PC-9 (cell line): Measurements from ENCODE around the gene CYB561. TPM values are rescaled to one million over a fixed set of nuclear protein-coding genes. Genes with fewer than 3 reads are reported as not detected.

Source experiments
- BruUV-seq: library from RNA; stranded (reverse); fragments of 400-500 nt; replicated peaks from 2 replicates; lab custom pipeline; 2021; lab: Mats Ljungman, UMichigan
- CTCF ChIA-PET: fragments of 300-600 bp; sonication (Branson Sonifier 250); formaldehyde crosslinking; loops from one replicate; lab custom pipeline; 2022; ENCODE audit warnings: antibody characterized with exemption; lab: Charles Lee
- POLR2A ChIA-PET: fragments of 300-600 bp; sonication (Branson Sonifier 250); formaldehyde crosslinking; loops from one replicate; lab custom pipeline; 2022; ENCODE audit warnings: antibody characterized with exemption; ENCODE audit not compliant: unreplicated experiment; lab: Charles Lee
- DNase-seq, 2 experiments: peaks; one replicate each; pipeline versions ENCODE4 v3.0.0 to v3.0.0-alpha.2; 2015 to 2022; ENCODE audit warnings: mixed read lengths in 1 of 2
- H2AFZ ChIP-seq: fragments of 200-600 bp; sonication (generic); 2 replicates; pipeline ENCODE4 v1.8.1; 2017; ENCODE audit warnings: antibody characterized with exemption
- H3F3A ChIP-seq: fragments of 200-600 bp; sonication (generic); 2 replicates; pipeline ENCODE4 v1.8.1; 2017; ENCODE audit warnings: antibody characterized with exemption, mild to moderate bottlenecking, low read depth; ENCODE audit not compliant: insufficient read depth
- H3K27ac ChIP-seq: fragments of 200-600 bp; sonication (generic); 2 replicates; pipeline ENCODE4 v1.6.1; 2016; ENCODE audit warnings: mixed run types
- H3K27me3 ChIP-seq: fragments of 200-600 bp; sonication (generic); 2 replicates; pipeline ENCODE4 v1.6.1; 2016; ENCODE audit warnings: low read depth, mixed run types; ENCODE audit not compliant: insufficient read depth
- H3K36me3 ChIP-seq: fragments of 200-600 bp; sonication (generic); 2 replicates; pipeline ENCODE4 v1.6.1; 2016; ENCODE audit warnings: low read depth, mixed run types
- H3K4me1 ChIP-seq: fragments of 200-600 bp; sonication (generic); replicated peaks from 2 replicates; pipeline ENCODE4 v1.6.1; 2016; ENCODE audit warnings: mixed run types; ENCODE audit not compliant: insufficient read depth
- H3K4me2 ChIP-seq: fragments of 200-600 bp; sonication (generic); 2 replicates; pipeline ENCODE4 v1.6.1; 2017; ENCODE audit warnings: mixed run types
- H3K4me3 ChIP-seq: fragments of 200-600 bp; sonication (generic); 2 replicates; pipeline ENCODE4 v1.6.1; 2016; ENCODE audit warnings: mixed run types
- H3K79me2 ChIP-seq: fragments of 200-600 bp; sonication (generic); 2 replicates; pipeline ENCODE4 v1.6.1; 2017; ENCODE audit warnings: low read depth, mixed run types
- H3K9me2 ChIP-seq: fragments of 200-600 bp; sonication (generic); 2 replicates; pipeline ENCODE4 v1.8.1; 2017; ENCODE audit warnings: mild to moderate bottlenecking; ENCODE audit not compliant: insufficient read depth
- H3K9me3 ChIP-seq: fragments of 200-600 bp; sonication (generic); 2 replicates; pipeline ENCODE4 v1.8.1; 2016; ENCODE audit warnings: low read depth; ENCODE audit not compliant: insufficient read depth
- H4K20me1 ChIP-seq: fragments of 200-600 bp; sonication (generic); 2 replicates; pipeline ENCODE4 v1.8.1; 2017; ENCODE audit not compliant: insufficient read depth
- EZH2 ChIP-seq: fragments of 200-600 bp; sonication (generic); IDR thresholded peaks from 2 replicates; pipeline ENCODE4 v1.8.0; 2017; ENCODE audit warnings: antibody characterized with exemption, low read depth
- intact Hi-C: fragments of 100-400 bp; cut with micrococcal nuclease; formaldehyde crosslinking; loops from one replicate; pipeline ENCODE4 v1.10.0; 2022; ENCODE audit not compliant: unreplicated experiment
- total RNA-seq: library from RNA; stranded (reverse); gene quantifications from 2 replicates; pipeline ENCODE4 v1.2.3, GENCODE V29; 2021
- TF ChIP-seq, protein P1 (sequence below): fragments of 200-600 bp; sonication (generic); conservative IDR thresholded peaks from 2 replicates; pipeline ENCODE4 v1.6.1; 2017; ENCODE audit warnings: mixed run types, antibody characterized with exemption, mild to moderate bottlenecking, moderate library complexity

The CYB561 gene
- total RNA-seq, 1 experiment from 2014 or later: 71.6 TPM

DNA sequence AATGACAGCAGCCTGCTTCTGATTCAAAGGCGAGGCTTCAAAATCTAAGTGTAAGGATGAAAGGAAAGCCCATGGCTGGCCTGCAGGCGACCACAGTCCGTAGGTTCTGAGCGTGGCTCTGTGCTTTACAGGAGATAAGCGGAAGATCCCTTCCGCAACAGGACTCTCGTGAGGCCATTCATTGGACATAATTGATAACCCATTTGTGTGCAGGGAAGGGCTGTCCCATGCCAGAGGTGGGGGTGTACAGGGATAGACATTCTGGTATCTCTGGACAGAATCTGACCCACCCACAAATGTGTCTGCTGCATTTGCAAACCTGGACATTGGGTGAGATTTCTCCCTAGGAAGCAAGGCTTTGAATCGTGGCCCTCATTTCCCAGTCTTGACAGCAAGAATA is 4.0 kb downstream of the CYB561 start:
- BruUV-seq: no TSS peak
- Histone ChIP-seq H3K4me2 (no peak overlapping the region), H3K27ac (no peak overlapping the region), H3K36me3 (no peaks in the 10 kb centered on the region), H2AFZ (no peak overlapping the region), H3F3A (peaks cover 14% of the 10 kb centered on the region; the same call in 1 of the 2 replicates), H3K27me3 (no peaks in the 10 kb centered on the region), H3K9me3 (no peaks in the 10 kb centered on the region), H3K4me1 (peaks cover 11% of the 10 kb centered on the region), H3K79me2 (peaks cover 50% of the 10 kb centered on the region), H3K4me3 (no peak overlapping the region), H4K20me1 (peaks cover 11% of the 10 kb centered on the region; the same call in 1 of the 2 replicates), H3K9me2 (no peaks in the 10 kb centered on the region)
- CTCF ChIA-PET: interaction anchor here (1.1 kb wide), 1 partner anchor 37 kb away, joined by 3 read pairs; no protein-coding TSS in a partner anchor
- POLR2A ChIA-PET: interaction anchor here (0.6 kb wide), 1 partner anchor 36 kb away, joined by 4 read pairs; no protein-coding TSS in a partner anchor
- intact Hi-C loops: no loop called here
- DNase-seq: no peak
- TF ChIP-seq, protein P1, sequence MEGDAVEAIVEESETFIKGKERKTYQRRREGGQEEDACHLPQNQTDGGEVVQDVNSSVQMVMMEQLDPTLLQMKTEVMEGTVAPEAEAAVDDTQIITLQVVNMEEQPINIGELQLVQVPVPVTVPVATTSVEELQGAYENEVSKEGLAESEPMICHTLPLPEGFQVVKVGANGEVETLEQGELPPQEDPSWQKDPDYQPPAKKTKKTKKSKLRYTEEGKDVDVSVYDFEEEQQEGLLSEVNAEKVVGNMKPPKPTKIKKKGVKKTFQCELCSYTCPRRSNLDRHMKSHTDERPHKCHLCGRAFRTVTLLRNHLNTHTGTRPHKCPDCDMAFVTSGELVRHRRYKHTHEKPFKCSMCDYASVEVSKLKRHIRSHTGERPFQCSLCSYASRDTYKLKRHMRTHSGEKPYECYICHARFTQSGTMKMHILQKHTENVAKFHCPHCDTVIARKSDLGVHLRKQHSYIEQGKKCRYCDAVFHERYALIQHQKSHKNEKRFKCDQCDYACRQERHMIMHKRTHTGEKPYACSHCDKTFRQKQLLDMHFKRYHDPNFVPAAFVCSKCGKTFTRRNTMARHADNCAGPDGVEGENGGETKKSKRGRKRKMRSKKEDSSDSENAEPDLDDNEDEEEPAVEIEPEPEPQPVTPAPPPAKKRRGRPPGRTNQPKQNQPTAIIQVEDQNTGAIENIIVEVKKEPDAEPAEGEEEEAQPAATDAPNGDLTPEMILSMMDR: no peak
- no peak for TF ChIP-seq EZH2

DNA sequence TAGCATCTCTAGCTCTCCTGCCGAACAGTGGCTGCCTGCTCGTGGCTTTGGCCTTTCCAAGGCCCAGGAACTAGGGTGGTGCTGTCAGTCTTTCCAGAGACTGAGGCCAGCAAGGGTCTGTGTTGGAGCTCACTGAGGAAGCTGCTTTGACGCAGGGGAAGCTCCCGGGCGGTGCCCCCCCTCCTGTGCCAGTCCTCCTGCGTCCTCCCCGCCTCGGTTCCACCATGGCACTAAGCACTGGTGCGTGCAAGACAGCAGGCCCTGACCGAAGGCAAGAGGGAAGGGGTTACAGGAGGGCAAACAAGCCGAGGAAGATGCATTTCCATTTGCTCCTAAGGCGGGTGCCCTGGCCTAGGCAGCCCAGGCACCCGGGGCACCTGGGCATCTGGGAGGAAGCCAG is 4.5 kb downstream of the CYB561 start:
- H3K36me3 ChIP-seq: no peaks in the 10 kb centered on the region
- intact Hi-C loops: no loop called here
- peaks cover 11% of the 10 kb centered on the region; the same call in 1 of the 2 replicates for H4K20me1 ChIP-seq
- CTCF ChIA-PET: no interaction called here
- POLR2A ChIA-PET: interaction anchor here (0.6 kb wide), 1 partner anchor 37 kb away, joined by 4 read pairs; no protein-coding TSS in a partner anchor
- H3K79me2 ChIP-seq: peaks cover 50% of the 10 kb centered on the region
- peaks cover 17% of the 10 kb centered on the region; the same call in 1 of the 2 replicates for H3F3A ChIP-seq
- no peaks in the 10 kb centered on the region for H3K27me3 ChIP-seq
- H3K9me3 ChIP-seq: no peaks in the 10 kb centered on the region
- no peak for DNase-seq
- no peak overlapping the region for H3K4me2 ChIP-seq
- H3K27ac ChIP-seq: no peak overlapping the region
- TF ChIP-seq EZH2: no peak
- TF ChIP-seq, protein P1: no peak
- BruUV-seq: no TSS peak
- no peaks in the 10 kb centered on the region for H3K9me2 ChIP-seq
- no peak overlapping the region for H2AFZ ChIP-seq
- H3K4me1 ChIP-seq: peaks cover 10% of the 10 kb centered on the region
- H3K4me3 ChIP-seq: no peak overlapping the region

DNA sequence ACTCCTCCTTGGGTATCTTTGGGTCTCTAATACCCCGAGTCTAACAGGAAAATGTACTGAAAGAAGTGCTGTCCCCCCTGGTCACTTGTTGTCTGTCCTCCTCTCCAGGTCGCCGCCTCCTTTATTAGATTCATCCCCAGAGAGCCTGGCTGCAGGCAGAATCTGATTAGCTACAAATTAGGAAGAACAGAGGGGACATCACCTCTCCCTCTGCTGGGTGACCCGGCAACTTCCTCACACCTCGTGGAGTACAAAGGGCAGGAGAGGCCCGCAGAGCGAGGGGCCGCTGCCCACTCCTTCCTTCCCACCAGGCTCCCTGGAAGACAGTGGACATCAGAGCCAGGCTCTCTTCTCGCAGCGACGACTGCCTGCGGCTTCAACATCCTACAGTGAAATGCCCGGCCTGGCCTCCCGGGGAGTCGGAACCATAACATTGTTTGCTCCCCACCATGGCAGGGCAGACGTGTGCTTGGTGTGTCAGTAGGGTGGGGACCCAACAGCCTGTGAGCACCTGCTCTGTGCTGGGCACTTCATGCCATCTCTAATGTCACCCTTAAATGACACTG is 5.3 kb downstream of the CYB561 start:
- no TSS peak for BruUV-seq
- H3K27ac ChIP-seq: no peak overlapping the region
- H3K9me3 ChIP-seq: no peaks in the 10 kb centered on the region

More for the DNA sequence above, 5.3 kb downstream of the CYB561 start:
- Histone ChIP-seq H3K4me2 (no peak overlapping the region), H2AFZ (no peak overlapping the region), H3K4me3 (no peak overlapping the region), H3F3A (peaks cover 23% of the 10 kb centered on the region; the same call in 1 of the 2 replicates), H3K9me2 (no peaks in the 10 kb centered on the region), H3K36me3 (no peaks in the 10 kb centered on the region), H3K27me3 (no peaks in the 10 kb centered on the region), H4K20me1 (peaks cover 11% of the 10 kb centered on the region; the same call in 1 of the 2 replicates), H3K79me2 (peaks cover 50% of the 10 kb centered on the region), H3K4me1 (peaks cover 10% of the 10 kb centered on the region)
- CTCF ChIA-PET: no interaction called here
- no peak for DNase-seq
- TF ChIP-seq, protein P1: no peak
- no peak for TF ChIP-seq EZH2
- POLR2A ChIA-PET: no interaction called here
- intact Hi-C loops: no loop called here
